HG02610 (cell line): ENCODE measurements around the gene TBC1D2.

ENCODE experiments used
- ATAC-seq: cut with Tn5 transposase; IDR thresholded peaks from one replicate; pipeline ENCODE4 v1.9.1; 2021; ENCODE audit warnings: mild to moderate bottlenecking, moderate library complexity; ENCODE audit not compliant: unreplicated experiment

The TBC1D2 gene

GRCh38 chr9:98172604-98173003, 82.8 kb downstream of the TBC1D2 start:
- no peak for ATAC-seq

GRCh38 chr9:98171176-98171925, 84.1 kb downstream of the TBC1D2 start:
- no peak for ATAC-seq

DNA sequence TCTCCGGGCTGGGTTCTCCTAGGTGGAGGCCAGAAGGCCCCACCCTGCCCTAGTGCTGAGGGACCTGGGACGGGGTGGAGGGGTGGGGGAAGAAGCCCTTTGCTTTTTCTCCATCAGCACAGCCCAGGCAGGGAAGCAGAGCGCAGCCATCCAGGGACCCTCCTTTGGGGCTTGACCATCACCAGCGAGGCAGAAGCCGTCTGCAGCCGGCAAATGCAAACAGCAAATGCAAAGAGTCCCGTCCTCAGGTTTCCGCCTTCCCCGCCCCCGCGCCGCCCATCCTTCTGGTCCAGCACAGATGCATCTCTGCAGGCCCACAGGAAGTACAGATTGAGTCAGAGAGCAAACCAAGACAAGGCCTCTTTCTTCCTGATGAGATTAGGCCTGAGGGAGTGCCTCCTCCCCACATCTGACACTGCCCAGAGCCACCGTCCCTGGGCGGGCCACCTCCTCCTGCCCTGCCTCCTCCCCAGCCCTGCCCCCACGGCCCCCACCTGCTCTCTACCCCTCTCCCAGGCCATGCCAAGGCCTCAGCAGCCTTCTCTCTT, 86.4 kb downstream of the TBC1D2 start:
- peak; percentile 84 for ATAC-seq

GRCh38 chr9:98168153-98168780, 87.2 kb downstream of the TBC1D2 start:
- no peak for ATAC-seq

DNA sequence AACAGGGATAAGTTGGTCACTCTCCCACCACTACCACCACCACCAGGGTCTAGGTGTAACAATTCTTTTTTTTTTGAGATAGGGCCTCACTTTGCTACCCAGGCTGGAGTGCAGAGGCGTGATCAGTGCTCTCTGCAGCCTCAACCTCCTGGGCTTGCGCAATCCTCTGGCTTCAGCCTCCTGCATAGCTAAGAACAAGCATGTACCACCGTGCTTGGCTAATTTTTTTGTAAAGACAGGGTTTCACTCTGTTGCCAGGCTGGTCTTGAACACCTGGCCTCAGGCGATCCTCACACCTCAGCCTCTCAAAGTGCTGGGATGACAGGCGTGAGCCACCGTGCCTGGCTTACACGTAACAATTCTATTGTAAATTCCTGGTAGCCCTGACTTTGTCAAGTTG, 90.5 kb downstream of the TBC1D2 start:
- ATAC-seq = no peak

- no peak for ATAC-seq
Measured at GRCh38 chr9:98162613-98163012, 92.8 kb downstream of the TBC1D2 start.

GRCh38 chr9:98161851-98162250, 93.6 kb downstream of the TBC1D2 start:
- ATAC-seq = no peak

DNA sequence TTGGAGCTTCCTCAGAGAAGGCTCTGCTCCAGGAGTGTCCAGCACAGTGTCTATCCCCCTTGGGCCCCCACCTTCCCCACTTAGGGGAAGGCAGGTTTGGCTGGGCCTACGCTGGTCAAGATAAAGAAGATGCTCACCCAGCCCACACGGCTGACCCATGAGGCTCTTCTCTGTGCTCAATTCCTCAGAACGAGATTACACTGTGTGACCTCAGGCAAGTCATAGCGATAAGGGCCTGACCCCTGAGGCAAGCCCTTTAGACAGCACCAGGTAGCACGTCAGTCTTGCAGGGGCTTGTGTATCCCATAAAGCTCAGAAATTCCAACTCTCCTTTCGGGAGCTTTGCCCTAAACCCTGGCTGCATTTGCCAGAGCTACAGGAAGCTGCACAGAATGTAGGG, 95.7 kb downstream of the TBC1D2 start:
- ATAC-seq = no peak

- no peak for ATAC-seq
Measured at GRCh38 chr9:98159301-98159700, 96.1 kb downstream of the TBC1D2 start.

DNA sequence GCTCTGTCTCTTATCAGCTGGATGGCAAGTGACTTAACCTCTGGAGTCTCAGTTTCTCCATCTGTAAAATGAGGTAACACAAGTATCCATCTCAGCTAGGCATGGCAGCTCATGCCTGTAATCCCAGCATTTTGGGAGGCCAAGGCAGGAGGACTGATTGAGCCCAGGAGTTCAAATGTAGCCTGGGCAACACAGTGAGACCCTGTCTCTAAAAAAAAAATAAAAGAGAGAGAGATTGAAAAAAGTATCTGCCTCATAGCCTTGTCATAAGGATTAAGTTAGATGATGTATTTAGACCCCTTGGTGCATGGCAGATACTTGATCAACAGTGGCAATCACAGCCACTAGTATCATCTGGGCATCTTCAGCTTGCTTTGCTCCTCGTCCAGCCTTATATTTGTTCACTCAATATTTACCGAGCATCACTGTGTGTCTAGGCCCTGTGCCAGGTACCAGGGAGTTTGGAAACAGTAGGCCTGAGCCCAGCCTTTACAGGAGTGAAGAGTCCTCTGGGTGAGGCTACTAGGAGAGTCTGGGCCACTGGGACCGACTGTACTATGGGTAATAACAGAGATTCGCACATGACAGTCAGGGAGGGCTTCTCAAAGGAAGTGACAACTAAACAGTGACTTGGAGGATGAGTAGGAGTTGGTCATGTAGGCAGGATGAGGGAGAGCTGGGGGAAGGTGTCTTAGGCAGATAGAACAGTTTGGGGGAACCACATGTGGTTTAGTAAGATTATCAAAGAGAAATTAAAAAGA, 97.2 kb downstream of the TBC1D2 start:
- ATAC-seq = no peak

GRCh38 chr9:98157372-98157771, 98.1 kb downstream of the TBC1D2 start:
- ATAC-seq = no peak

- no peak for ATAC-seq
Measured at GRCh38 chr9:98154678-98155077, 100.8 kb downstream of the TBC1D2 start.

GRCh38 chr9:98152526-98152925, 102.9 kb downstream of the TBC1D2 start:
- ATAC-seq = no peak

DNA sequence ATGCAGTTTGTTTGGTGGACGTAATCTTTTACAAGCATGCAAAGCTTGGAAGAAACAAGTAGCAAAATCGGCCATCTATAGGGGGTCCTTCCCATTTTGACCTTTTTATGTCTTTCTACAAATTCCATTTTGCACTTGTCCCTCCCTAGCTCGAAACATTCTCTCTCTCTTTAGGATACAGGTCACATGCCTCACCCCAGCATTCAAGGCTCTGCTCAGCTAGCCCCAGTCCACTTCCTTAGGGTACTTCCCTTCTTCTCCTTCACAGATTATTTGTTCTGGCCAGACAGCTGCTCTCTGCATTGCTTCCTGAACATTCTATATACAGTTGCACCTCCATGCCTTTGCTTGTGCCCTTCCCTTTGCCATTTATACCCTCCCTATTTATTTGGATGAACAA, 104.7 kb downstream of the TBC1D2 start:
- no peak for ATAC-seq

GRCh38 chr9:98150164-98150563, 105.3 kb downstream of the TBC1D2 start:
- ATAC-seq = no peak

- ATAC-seq = no peak
Measured at GRCh38 chr9:98149422-98149821, 106.0 kb downstream of the TBC1D2 start.
